K562 (cell line): Measurements from ENCODE around the gene MAPKAPK3. TPM values are rescaled to one million over a fixed set of nuclear protein-coding genes. Genes with fewer than 3 reads are reported as not detected.

Source experiments
- ARHGAP35 ChIP-seq: fragments of 450-650 bp; IDR thresholded peaks from 2 replicates; pipeline ENCODE4 v1.6.1; 2018; ENCODE audit not compliant: partially characterized antibody
- ETS2 ChIP-seq: IDR thresholded peaks from 2 replicates; pipeline ENCODE4 v1.6.1; 2016; ENCODE audit warnings: borderline replicate concordance, missing genetic modification characterization, mild to moderate bottlenecking, moderate library complexity, missing compliant biosample characterization; ENCODE audit not compliant: poor library complexity, severe bottlenecking
- ETV5 ChIP-seq: sonication (generic); formaldehyde crosslinking; IDR thresholded peaks from 2 replicates; pipeline ENCODE4 v1.4.0; 2020; ENCODE audit warnings: low read depth, mild to moderate bottlenecking, missing genetic modification reagents
- GABPB2 ChIP-seq: fragments of 250-450 bp; sonication (Bioruptor Pico); conservative IDR thresholded peaks from 2 replicates; pipeline ENCODE4 v1.5.1; 2021; ENCODE audit warnings: mild to moderate bottlenecking
- HMGN3 ChIP-seq: IDR thresholded peaks from 2 replicates; pipeline ENCODE4 v1.6.1; 2011; ENCODE audit warnings: borderline replicate concordance, low read depth, mild to moderate bottlenecking, mixed read lengths, low read length; ENCODE audit not compliant: insufficient read length; ENCODE audit errors: extremely low read depth
- IRF2 ChIP-seq: sonication (generic); formaldehyde crosslinking; IDR thresholded peaks from 2 replicates; pipeline ENCODE4 v1.8.1; 2022; ENCODE audit warnings: mild to moderate bottlenecking, missing genetic modification reagents
- ZNF431 ChIP-seq: sonication (generic); formaldehyde crosslinking; IDR thresholded peaks from 2 replicates; pipeline ENCODE4 v1.8.0; 2022; ENCODE audit warnings: mild to moderate bottlenecking, missing genetic modification reagents
- ZNF780A ChIP-seq: fragments of 250-450 bp; sonication (Bioruptor Pico); IDR thresholded peaks from 2 replicates; pipeline ENCODE4 v1.5.0; 2021; ENCODE audit warnings: mild to moderate bottlenecking
- polyA plus RNA-seq, 8 experiments: library from polyadenylated mRNA; depleted of rRNA in 4 of 8; stranded (reverse) in 5 of 8; unstranded in 3 of 8; fragments of >200 nt; fragmentation: Nextera tagmentation in 2 of 8; fragmentation: Illumina TruSeq in 1 of 8; extraction: Ambion mirVana in 2 of 8; extraction: Trizol in 1 of 8; gene quantifications; 2 replicates each; pipeline versions ENCODE4 v1.2.1 to v1.2.3, GENCODE V29; 2011 to 2014; ENCODE audit warnings: inconsistent platforms in 1 of 8, missing spikeins in 1 of 8
- total RNA-seq, 7 experiments: library from RNA; depleted of rRNA in 6 of 7; stranded (reverse); fragments of >200 nt in 6 of 7; fragmentation: Illumina TruSeq in 2 of 7; extraction: Trizol in 2 of 7; gene quantifications; 2 replicates each; pipeline versions ENCODE4 v1.2.1 to v1.2.3, GENCODE V29; 2011 to 2021; ENCODE audit warnings: low replicate concordance in 1 of 7
- TF ChIP-seq, protein P1 (sequence below): fragments of 250-450 bp; sonication (Bioruptor Pico); IDR thresholded peaks from 2 replicates; pipeline ENCODE4 v1.4.0; 2020; ENCODE audit warnings: mild to moderate bottlenecking, moderate library complexity
- TF ChIP-seq, protein P2 (sequence below): fragments of 200-600 bp; sonication (generic); IDR thresholded peaks from one replicate; pipeline ENCODE4 v1.6.1; 2012; ENCODE audit warnings: mild to moderate bottlenecking, low read depth, low read length, inconsistent platforms
- TF ChIP-seq, protein P3 (sequence below): fragments of 450-650 bp; IDR thresholded peaks from 2 replicates; pipeline ENCODE4 v1.6.1; 2017; ENCODE audit warnings: mild to moderate bottlenecking, moderate library complexity

Gene MAPKAPK3
- total and polyA plus RNA-seq, 9 of the 15 experiments (the other 6 are each of a cell fraction or from before 2014, with no cell fraction given): 8.0 to 56.4 (median 41.2) TPM

DNA sequence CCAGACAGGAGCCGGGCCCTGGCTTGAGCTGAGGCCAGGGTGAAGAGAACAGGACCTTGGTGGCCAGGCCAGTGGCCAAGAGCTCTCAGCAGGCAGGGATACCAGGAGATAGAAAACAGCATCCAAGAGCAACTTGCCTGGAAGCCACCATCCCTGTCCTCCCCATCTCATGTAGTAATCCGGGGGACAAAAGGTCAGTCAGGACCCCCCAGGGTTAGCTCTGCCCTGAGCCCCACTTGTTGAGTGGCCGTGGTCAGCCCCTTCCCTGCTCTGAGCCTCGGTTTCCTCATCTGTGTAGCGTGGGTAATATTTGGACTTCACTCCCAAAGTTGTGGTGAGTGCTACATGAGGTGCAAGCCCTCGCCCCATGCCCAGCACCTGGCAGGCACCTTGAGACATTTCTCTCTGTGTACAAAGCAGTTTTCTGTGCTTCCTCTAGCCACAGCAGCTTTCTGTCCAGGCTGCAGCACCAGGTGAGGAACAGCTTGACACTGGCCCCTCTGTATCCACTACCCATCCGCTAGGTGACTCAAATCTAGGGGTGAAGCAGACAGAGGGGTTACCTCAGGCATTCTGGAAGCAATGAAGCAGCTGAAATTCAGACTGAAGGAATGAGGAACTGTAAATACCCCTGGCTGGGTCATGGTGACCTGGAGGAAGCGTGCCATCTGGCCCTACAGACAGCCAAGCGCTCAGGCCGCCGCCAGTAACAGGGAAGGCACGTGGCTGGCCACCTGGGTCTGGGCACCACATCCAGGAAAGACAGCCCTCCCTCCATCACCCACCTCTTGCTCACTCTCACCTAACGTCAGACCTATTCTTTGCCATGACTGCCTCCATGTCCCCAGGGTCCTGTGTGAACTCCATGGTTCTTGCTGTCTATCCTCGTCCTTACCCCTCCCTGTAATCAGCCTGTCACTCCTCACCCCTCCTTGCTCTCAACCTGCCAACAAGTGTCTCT lies 12.0 kb upstream of the MAPKAPK3 start (continued):
- TF ChIP-seq, protein P1, sequence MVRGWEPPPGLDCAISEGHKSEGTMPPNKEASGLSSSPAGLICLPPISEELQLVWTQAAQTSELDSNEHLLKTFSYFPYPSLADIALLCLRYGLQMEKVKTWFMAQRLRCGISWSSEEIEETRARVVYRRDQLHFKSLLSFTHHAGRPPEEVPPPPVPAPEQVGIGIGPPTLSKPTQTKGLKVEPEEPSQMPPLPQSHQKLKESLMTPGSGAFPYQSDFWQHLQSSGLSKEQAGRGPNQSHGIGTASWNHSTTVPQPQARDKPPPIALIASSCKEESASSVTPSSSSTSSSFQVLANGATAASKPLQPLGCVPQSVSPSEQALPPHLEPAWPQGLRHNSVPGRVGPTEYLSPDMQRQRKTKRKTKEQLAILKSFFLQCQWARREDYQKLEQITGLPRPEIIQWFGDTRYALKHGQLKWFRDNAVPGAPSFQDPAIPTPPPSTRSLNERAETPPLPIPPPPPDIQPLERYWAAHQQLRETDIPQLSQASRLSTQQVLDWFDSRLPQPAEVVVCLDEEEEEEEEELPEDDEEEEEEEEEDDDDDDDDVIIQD: no peak
- TF ChIP-seq ARHGAP35 (no peak), ZNF431 (CRISPR knock-in tag) (no peak), HMGN3 (peak; percentile 74), ETS2 (no peak), ETV5 (CRISPR knock-in tag) (0 out of 2 replicates have a peak, but pooled peaks have one; percentile 11), IRF2 (no peak), GABPB2 (CRISPR knock-in tag) (0 out of 2 replicates have a peak, but pooled peaks have one; percentile 7), ZNF780A (CRISPR knock-in tag) (0 out of 2 replicates have a peak, but pooled peaks have one; percentile 55)
- TF ChIP-seq, protein P2, sequence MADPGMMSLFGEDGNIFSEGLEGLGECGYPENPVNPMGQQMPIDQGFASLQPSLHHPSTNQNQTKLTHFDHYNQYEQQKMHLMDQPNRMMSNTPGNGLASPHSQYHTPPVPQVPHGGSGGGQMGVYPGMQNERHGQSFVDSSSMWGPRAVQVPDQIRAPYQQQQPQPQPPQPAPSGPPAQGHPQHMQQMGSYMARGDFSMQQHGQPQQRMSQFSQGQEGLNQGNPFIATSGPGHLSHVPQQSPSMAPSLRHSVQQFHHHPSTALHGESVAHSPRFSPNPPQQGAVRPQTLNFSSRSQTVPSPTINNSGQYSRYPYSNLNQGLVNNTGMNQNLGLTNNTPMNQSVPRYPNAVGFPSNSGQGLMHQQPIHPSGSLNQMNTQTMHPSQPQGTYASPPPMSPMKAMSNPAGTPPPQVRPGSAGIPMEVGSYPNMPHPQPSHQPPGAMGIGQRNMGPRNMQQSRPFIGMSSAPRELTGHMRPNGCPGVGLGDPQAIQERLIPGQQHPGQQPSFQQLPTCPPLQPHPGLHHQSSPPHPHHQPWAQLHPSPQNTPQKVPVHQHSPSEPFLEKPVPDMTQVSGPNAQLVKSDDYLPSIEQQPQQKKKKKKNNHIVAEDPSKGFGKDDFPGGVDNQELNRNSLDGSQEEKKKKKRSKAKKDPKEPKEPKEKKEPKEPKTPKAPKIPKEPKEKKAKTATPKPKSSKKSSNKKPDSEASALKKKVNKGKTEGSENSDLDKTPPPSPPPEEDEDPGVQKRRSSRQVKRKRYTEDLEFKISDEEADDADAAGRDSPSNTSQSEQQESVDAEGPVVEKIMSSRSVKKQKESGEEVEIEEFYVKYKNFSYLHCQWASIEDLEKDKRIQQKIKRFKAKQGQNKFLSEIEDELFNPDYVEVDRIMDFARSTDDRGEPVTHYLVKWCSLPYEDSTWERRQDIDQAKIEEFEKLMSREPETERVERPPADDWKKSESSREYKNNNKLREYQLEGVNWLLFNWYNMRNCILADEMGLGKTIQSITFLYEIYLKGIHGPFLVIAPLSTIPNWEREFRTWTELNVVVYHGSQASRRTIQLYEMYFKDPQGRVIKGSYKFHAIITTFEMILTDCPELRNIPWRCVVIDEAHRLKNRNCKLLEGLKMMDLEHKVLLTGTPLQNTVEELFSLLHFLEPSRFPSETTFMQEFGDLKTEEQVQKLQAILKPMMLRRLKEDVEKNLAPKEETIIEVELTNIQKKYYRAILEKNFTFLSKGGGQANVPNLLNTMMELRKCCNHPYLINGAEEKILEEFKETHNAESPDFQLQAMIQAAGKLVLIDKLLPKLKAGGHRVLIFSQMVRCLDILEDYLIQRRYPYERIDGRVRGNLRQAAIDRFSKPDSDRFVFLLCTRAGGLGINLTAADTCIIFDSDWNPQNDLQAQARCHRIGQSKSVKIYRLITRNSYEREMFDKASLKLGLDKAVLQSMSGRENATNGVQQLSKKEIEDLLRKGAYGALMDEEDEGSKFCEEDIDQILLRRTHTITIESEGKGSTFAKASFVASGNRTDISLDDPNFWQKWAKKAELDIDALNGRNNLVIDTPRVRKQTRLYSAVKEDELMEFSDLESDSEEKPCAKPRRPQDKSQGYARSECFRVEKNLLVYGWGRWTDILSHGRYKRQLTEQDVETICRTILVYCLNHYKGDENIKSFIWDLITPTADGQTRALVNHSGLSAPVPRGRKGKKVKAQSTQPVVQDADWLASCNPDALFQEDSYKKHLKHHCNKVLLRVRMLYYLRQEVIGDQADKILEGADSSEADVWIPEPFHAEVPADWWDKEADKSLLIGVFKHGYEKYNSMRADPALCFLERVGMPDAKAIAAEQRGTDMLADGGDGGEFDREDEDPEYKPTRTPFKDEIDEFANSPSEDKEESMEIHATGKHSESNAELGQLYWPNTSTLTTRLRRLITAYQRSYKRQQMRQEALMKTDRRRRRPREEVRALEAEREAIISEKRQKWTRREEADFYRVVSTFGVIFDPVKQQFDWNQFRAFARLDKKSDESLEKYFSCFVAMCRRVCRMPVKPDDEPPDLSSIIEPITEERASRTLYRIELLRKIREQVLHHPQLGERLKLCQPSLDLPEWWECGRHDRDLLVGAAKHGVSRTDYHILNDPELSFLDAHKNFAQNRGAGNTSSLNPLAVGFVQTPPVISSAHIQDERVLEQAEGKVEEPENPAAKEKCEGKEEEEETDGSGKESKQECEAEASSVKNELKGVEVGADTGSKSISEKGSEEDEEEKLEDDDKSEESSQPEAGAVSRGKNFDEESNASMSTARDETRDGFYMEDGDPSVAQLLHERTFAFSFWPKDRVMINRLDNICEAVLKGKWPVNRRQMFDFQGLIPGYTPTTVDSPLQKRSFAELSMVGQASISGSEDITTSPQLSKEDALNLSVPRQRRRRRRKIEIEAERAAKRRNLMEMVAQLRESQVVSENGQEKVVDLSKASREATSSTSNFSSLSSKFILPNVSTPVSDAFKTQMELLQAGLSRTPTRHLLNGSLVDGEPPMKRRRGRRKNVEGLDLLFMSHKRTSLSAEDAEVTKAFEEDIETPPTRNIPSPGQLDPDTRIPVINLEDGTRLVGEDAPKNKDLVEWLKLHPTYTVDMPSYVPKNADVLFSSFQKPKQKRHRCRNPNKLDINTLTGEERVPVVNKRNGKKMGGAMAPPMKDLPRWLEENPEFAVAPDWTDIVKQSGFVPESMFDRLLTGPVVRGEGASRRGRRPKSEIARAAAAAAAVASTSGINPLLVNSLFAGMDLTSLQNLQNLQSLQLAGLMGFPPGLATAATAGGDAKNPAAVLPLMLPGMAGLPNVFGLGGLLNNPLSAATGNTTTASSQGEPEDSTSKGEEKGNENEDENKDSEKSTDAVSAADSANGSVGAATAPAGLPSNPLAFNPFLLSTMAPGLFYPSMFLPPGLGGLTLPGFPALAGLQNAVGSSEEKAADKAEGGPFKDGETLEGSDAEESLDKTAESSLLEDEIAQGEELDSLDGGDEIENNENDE: no peak
- TF ChIP-seq, protein P3, sequence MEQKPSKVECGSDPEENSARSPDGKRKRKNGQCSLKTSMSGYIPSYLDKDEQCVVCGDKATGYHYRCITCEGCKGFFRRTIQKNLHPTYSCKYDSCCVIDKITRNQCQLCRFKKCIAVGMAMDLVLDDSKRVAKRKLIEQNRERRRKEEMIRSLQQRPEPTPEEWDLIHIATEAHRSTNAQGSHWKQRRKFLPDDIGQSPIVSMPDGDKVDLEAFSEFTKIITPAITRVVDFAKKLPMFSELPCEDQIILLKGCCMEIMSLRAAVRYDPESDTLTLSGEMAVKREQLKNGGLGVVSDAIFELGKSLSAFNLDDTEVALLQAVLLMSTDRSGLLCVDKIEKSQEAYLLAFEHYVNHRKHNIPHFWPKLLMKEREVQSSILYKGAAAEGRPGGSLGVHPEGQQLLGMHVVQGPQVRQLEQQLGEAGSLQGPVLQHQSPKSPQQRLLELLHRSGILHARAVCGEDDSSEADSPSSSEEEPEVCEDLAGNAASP: no peak
